Suprapubic skin (tissue), 4 donors: ENCODE measurements around the gene SDR42E2. TPM values are rescaled to one million over a fixed set of nuclear protein-coding genes. Genes with fewer than 3 reads are reported as not detected.
A peak's percentile ranks its signal among the peaks of the same experiment; 100 is the strongest.

Experiments
- DNase-seq, 2 donors: peaks; one replicate each; pipeline ENCODE4 v3.0.0-alpha.2; 2019; ENCODE audit warnings: low spot score in 2 of 2
- H3K27ac ChIP-seq: fragments of 200-600 bp; sonication (generic); one replicate; pipeline ENCODE4 v1.5.1; 2019
- H3K27me3 ChIP-seq: fragments of 200-600 bp; sonication (generic); one replicate; pipeline ENCODE4 v1.5.1; 2019
- H3K36me3 ChIP-seq: fragments of 200-600 bp; sonication (generic); one replicate; pipeline ENCODE4 v1.5.1; 2019
- H3K4me1 ChIP-seq: fragments of 200-600 bp; sonication (generic); one replicate; pipeline ENCODE4 v1.5.1; 2019
- H3K4me3 ChIP-seq: fragments of 200-600 bp; sonication (generic); one replicate; pipeline ENCODE4 v1.5.1; 2019; ENCODE audit warnings: mild to moderate bottlenecking
- H3K9me3 ChIP-seq: fragments of 200-600 bp; sonication (generic); one replicate; pipeline ENCODE4 v1.5.1; 2019
- CTCF ChIP-seq, 2 donors: fragments of 200-600 bp in 1 of 2; fragments of 450-650 bp in 1 of 2; sonication (generic) in 1 of 2; IDR thresholded peaks; one replicate each; pipeline ENCODE4 v1.5.1; 2016 to 2019; ENCODE audit warnings: antibody characterized with exemption in 2 of 2, mild to moderate bottlenecking in 1 of 2, moderate library complexity in 1 of 2
- EP300 ChIP-seq: sonication (generic); formaldehyde crosslinking; IDR thresholded peaks from one replicate; pipeline ENCODE4 v1.6.1; 2017; ENCODE audit warnings: antibody characterized with exemption
- POLR2A ChIP-seq, 2 donors: fragments of 450-650 bp; IDR thresholded peaks; one replicate each; pipeline ENCODE4 v1.6.1; 2017; ENCODE audit warnings: antibody characterized with exemption in 2 of 2, mild to moderate bottlenecking in 2 of 2, moderate library complexity in 2 of 2
- POLR2AphosphoS5 ChIP-seq, 3 donors: sonication (generic); formaldehyde crosslinking; IDR thresholded peaks; one replicate each; pipeline ENCODE4 v1.6.1; 2017; ENCODE audit warnings: antibody characterized with exemption in 3 of 3
- WGBS: methylation state at CpG from one replicate; pipeline ENCODE4 v1.1.5; 2018; 5-methylcytosine and 5-hydroxymethylcytosine counted together
- total RNA-seq, 4 donors: library from RNA; depleted of rRNA; stranded (reverse); fragments of >200 nt; gene quantifications; one replicate each; pipeline ENCODE4 v1.1.0, GENCODE V29; 2016

Gene SDR42E2
- total RNA-seq, 4 donors from 2014 or later = not detected

GRCh38 chr16:22130528-22130927 is 31.8 kb upstream of the SDR42E2 start:
- H3K4me3 ChIP-seq = no peak overlapping the region
- no peak overlapping the region for H3K27ac ChIP-seq
- no peak for DNase-seq
- H3K36me3 ChIP-seq = no peaks in the 10 kb centered on the region
- TF ChIP-seq CTCF (IDR thresholded peaks at IDR 0.05) (no peak), POLR2A (IDR thresholded peaks at IDR 0.05) (no peak), POLR2AphosphoS5 (IDR thresholded peaks at IDR 0.05) (no peak), EP300 (no peak)
- no peaks in the 10 kb centered on the region for H3K4me1 ChIP-seq
- no peaks in the 10 kb centered on the region for H3K27me3 ChIP-seq
- H3K9me3 ChIP-seq = no peaks in the 10 kb centered on the region

GRCh38 chr16:22132801-22133200 is 29.5 kb upstream of the SDR42E2 start:
- DNase-seq = peak in 1 of 2 donors; percentile 25
- H3K27me3 ChIP-seq = no peaks in the 10 kb centered on the region
- no peak overlapping the region for H3K27ac ChIP-seq
- H3K36me3 ChIP-seq = no peaks in the 10 kb centered on the region
- no peaks in the 10 kb centered on the region for H3K4me1 ChIP-seq
- no peaks in the 10 kb centered on the region for H3K9me3 ChIP-seq
- H3K4me3 ChIP-seq = no peak overlapping the region
- TF ChIP-seq POLR2A (IDR thresholded peaks at IDR 0.05) (no peak), POLR2AphosphoS5 (IDR thresholded peaks at IDR 0.05) (no peak), EP300 (no peak), CTCF (IDR thresholded peaks at IDR 0.05) (no peak)
- 82% methylated on average over 10 of the region's 10 CpGs for WGBS

- H3K27me3 ChIP-seq = no peaks in the 10 kb centered on the region
- no peak for TF ChIP-seq CTCF (IDR thresholded peaks at IDR 0.05)
- no peak for TF ChIP-seq POLR2A (IDR thresholded peaks at IDR 0.05)
- TF ChIP-seq EP300 = no peak
- no peak for TF ChIP-seq POLR2AphosphoS5 (IDR thresholded peaks at IDR 0.05)
- H3K36me3 ChIP-seq = no peaks in the 10 kb centered on the region
- H3K4me3 ChIP-seq = no peak overlapping the region
- H3K4me1 ChIP-seq = no peaks in the 10 kb centered on the region
- WGBS = 72% methylated on average over 6 of the region's 8 CpGs
- no peak for DNase-seq
- H3K27ac ChIP-seq = no peak overlapping the region
- no peaks in the 10 kb centered on the region for H3K9me3 ChIP-seq
These were observed 23.8 kb upstream of the SDR42E2 start for GRCh38 chr16:22138482-22138881.

GRCh38 chr16:22139008-22139407 is 23.3 kb upstream of the SDR42E2 start:
- DNase-seq = no peak
- Histone ChIP-seq H3K27me3 (no peaks in the 10 kb centered on the region), H3K9me3 (no peaks in the 10 kb centered on the region), H3K27ac (no peak overlapping the region), H3K4me3 (no peak overlapping the region), H3K4me1 (no peaks in the 10 kb centered on the region), H3K36me3 (no peaks in the 10 kb centered on the region)
- 38% methylated on average over 4 of the region's 7 CpGs for WGBS
- TF ChIP-seq EP300 (no peak), POLR2A (IDR thresholded peaks at IDR 0.05) (no peak), CTCF (IDR thresholded peaks at IDR 0.05) (no peak), POLR2AphosphoS5 (IDR thresholded peaks at IDR 0.05) (no peak)

- no peak overlapping the region for H3K27ac ChIP-seq
- DNase-seq = no peak
- no peaks in the 10 kb centered on the region for H3K36me3 ChIP-seq
- H3K9me3 ChIP-seq = no peaks in the 10 kb centered on the region
- H3K27me3 ChIP-seq = no peaks in the 10 kb centered on the region
- TF ChIP-seq POLR2AphosphoS5 (IDR thresholded peaks at IDR 0.05) = no peak
- TF ChIP-seq EP300 = no peak
- no peak for TF ChIP-seq POLR2A (IDR thresholded peaks at IDR 0.05)
- no peak for TF ChIP-seq CTCF (IDR thresholded peaks at IDR 0.05)
- WGBS = 33% methylated on average over 1 of the region's 1 CpG
- no peaks in the 10 kb centered on the region for H3K4me1 ChIP-seq
- H3K4me3 ChIP-seq = no peak overlapping the region
These were observed 22.6 kb upstream of the SDR42E2 start for GRCh38 chr16:22139732-22140131.
